GM20000 (cell line): ENCODE results near the gene SLC25A51.

Experiments
- DNase-seq: peaks from one replicate; pipeline ENCODE4 v3.0.0; 2012; ENCODE audit warnings: low spot score
- TF ChIP-seq, protein P1 (sequence below): IDR thresholded peaks from 2 replicates; pipeline ENCODE4 v1.5.1; 2012; ENCODE audit warnings: mild to moderate bottlenecking, control low read depth; ENCODE audit errors: extremely low read depth, missing control alignments

SLC25A51 gene

DNA sequence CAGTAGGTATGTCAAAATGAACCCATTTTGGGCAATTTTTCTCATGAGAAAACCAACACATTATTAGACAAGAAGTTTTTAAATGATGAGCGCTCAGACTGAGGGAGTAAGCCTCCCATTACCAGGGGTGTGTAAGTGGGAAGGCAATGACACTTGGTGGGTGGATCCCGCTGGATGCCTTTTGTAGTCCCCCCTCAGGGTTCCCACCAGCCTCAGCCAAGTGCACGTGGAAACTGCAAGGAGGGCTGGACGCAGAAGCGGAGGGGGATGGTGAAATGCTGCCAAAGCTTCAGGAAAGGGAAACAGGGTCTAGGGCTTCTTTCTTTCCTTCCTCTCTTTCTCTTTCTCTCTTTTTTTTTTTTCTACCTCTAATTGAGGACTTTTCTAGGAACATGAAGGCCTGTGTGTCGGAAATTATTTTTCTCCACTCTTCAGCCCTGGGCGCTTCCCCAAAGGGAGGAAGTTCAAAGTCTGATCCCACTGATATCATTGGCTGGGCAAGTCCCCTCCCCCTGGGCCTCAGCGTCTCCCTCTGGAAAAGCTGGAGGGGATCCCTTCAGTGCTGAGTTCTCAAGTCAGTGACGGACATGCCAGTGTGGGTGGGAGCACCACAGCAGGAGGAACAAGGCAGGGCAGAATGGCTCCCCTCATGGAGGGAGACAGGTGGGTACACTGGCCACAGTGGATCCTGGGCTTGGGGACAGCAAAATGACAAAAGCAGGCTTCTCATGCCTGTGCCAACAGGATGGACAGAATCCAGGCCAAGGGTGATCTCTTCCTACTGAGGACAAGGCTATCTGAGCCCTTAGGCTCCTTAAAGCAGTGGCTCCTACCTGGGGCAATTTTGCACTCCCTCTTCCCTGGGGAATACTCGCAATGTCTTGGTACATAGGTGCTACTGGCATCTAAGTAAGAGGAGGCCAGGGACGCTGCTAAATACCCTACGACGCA is 23.9 kb upstream of the SLC25A51 start:
- DNase-seq: no peak
- TF ChIP-seq, protein P1, sequence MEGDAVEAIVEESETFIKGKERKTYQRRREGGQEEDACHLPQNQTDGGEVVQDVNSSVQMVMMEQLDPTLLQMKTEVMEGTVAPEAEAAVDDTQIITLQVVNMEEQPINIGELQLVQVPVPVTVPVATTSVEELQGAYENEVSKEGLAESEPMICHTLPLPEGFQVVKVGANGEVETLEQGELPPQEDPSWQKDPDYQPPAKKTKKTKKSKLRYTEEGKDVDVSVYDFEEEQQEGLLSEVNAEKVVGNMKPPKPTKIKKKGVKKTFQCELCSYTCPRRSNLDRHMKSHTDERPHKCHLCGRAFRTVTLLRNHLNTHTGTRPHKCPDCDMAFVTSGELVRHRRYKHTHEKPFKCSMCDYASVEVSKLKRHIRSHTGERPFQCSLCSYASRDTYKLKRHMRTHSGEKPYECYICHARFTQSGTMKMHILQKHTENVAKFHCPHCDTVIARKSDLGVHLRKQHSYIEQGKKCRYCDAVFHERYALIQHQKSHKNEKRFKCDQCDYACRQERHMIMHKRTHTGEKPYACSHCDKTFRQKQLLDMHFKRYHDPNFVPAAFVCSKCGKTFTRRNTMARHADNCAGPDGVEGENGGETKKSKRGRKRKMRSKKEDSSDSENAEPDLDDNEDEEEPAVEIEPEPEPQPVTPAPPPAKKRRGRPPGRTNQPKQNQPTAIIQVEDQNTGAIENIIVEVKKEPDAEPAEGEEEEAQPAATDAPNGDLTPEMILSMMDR: no peak

DNA sequence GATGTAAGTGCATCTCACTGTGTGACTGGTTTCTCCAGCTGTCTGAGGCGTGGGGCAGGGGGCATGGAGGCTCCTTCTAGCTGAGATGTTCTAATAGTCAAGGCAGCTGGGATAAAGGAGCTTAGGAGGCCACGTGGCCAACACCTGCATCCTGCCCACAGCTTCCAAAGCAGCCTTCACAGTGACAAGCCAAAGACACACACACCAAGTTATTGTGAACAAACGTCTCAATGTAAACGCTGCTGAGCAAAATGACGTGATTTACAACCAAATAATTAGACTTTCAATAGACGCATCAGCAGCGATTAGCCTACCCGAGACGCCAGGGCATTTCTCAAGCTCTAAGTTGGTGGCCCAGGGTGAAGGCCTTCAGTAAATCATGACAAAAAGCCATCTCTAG is 23.2 kb upstream of the SLC25A51 start:
- no peak for DNase-seq
- TF ChIP-seq, protein P1: no peak

DNA sequence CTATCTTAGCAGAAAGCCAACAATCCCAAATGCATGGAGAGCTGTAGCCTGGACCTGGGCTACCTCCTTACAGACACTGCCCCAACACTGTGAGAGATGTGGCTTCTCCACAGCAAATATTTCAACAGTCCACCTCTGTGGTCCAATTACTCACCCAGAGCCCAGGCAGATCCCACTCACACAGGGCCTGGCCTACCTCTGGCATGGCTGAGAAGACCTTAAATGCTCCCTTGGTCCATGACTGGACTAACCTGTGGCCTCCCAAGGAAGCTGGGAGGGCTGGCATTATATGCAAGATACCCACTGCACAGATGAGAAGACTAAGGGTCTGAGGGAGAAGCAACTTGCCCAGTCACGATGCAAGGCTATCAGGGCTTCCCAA is 22.8 kb upstream of the SLC25A51 start:
- DNase-seq: no peak
- TF ChIP-seq, protein P1: no peak

DNA sequence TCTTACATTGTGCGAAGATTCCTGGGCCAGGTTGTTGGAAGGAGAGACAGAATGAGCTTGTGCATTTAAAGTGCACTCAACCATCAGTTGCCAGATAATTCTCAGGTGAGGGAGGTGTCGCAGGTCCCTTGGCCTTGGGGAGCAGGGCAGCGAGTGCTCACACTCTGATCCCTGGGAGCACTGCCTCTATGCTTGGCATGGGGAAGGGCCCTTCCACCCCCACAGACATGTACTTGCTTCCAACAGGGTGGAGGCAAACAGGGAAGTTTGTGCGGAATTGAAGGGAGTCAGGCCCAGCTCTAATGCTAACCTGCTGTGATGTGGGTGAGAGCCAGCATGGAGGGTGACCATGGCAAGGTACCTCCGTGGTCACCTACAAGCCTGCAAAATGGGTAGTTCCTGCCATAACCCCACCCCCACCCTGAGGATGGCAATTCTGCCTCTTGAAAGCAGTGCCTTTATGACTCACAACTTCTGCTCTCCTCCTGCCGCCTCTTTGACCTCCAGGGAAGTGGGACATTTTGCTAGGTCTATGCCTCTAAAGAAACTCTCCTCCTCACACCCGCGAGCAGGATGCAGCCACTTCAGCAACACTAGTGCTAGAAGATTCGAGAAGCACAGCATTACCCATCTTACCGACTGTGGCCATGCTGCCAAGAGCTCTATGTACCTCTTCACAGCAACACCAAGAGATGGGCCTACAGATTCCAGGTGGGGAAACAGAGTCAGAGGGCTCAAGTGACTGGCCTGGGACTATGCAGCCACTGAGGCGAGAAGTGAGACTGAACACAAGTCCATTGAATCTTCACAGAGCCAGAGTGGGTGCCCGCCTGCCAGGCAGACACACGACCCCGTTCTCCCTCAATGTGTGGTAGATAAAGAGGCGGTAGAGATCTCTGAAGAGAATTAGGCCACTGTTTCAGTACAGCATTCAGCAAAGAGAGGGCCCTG is 22.1 kb upstream of the SLC25A51 start:
- TF ChIP-seq, protein P1: no peak
- DNase-seq: no peak

DNA sequence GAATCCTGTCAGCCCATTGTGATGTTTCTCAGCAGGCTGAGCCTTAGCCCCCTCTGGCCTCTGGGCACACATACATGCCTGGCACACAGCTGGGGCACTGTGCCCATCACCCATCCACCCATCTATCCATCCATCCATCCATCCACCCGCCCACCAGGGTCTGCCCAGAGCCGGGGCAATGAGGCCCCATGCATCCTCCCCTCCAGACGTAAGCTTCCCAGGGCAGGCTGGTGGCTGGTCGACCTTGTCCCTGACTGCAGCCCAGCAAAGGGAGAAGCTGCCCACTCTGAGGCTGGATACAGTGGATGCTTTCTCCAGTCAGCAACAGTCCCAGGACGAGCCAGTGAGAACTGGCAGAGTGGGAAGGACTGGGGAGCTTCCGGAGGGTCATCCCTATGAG is 21.1 kb upstream of the SLC25A51 start:
- TF ChIP-seq, protein P1: no peak
- no peak for DNase-seq

DNA sequence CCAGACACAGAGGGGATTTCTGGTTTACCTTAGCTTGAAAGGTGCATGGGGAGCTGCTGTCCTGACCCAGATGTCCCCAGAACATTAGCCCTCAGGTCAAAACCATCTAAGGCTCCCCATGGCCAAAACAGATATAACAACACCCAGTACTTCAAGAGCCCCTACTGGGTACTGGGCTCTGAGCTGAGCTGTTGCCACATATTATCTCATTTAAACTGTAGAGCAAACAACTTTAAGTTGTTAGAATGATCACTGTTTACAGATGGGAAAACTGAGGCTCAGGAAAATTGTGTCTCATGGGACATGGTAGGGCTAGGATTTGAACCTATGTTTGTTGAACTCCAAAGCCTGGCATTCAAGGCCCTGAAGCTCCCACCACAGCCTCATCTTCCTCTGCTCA is 20.6 kb upstream of the SLC25A51 start:
- TF ChIP-seq, protein P1: no peak
- DNase-seq: no peak
